B cell (primary cell): ENCODE results near the gene NKD2. TPM values are rescaled to one million over a fixed set of nuclear protein-coding genes. Genes with fewer than 3 reads are reported as not detected.

ENCODE experiments used
- ATAC-seq: fragments of 200-7000 bp; cut with Tn5 transposase; one replicate; pipeline ENCODE4 v1.10.0; 2021; ENCODE audit warnings: low read depth, mild to moderate bottlenecking, moderate number of reproducible peaks, moderate library complexity
- CTCF ChIA-PET: fragments of 350-600 bp; sonication (Branson Sonifier 250); formaldehyde crosslinking; loops from one replicate; lab custom pipeline; 2021; ENCODE audit warnings: antibody characterized with exemption, inconsistent platforms; lab: Charles Lee
- POLR2A ChIA-PET: fragments of 350-600 bp; sonication (Branson Sonifier 250); formaldehyde crosslinking; loops from one replicate; lab custom pipeline; 2021; ENCODE audit warnings: antibody characterized with exemption; lab: Charles Lee
- DNase-seq: peaks from one replicate; pipeline ENCODE4 v3.0.0; 2013
- H2AFZ ChIP-seq: 2 replicates; pipeline ENCODE4 v1.6.1; 2012; ENCODE audit warnings: mild to moderate bottlenecking, low read depth, low read length; ENCODE audit not compliant: insufficient read depth, poor library complexity, severe bottlenecking
- H3K27ac ChIP-seq, 2 donors: 1 replicate in 1 of 2; 2 replicates in 1 of 2; pipeline ENCODE4 v1.5.1; 2012 to 2013; ENCODE audit warnings: low read length in 2 of 2, mild to moderate bottlenecking in 2 of 2, moderate library complexity in 1 of 2
- H3K27me3 ChIP-seq, 4 experiments: fragments of 200-600 bp in 1 of 4; sonication (generic) in 1 of 4; replicated peaks in 1 of 4; 1 replicate in 2 of 4; 2 replicates in 2 of 4; pipeline versions ENCODE4 v1.6.1 to v1.7.0; 2013 to 2016; ENCODE audit warnings: low read length in 3 of 4, mild to moderate bottlenecking in 2 of 4, mixed read lengths in 1 of 4, moderate library complexity in 1 of 4; ENCODE audit not compliant: insufficient read depth in 4 of 4, control insufficient read depth in 3 of 4; ENCODE audit errors: control extremely low read depth in 1 of 4
- H3K36me3 ChIP-seq, 2 experiments: replicated peaks in 1 of 2; 1 replicate in 1 of 2; 2 replicates in 1 of 2; pipeline versions ENCODE4 v1.6.1 to v1.7.1; 2013; ENCODE audit warnings: low read length in 1 of 2; ENCODE audit not compliant: insufficient read depth in 2 of 2, control insufficient read depth in 1 of 2; ENCODE audit errors: control extremely low read depth in 1 of 2, extremely low read depth in 1 of 2
- H3K4me1 ChIP-seq, 2 donors: fragments of 200-600 bp in 1 of 2; sonication (generic) in 1 of 2; 1 replicate in 1 of 2; 2 replicates in 1 of 2; pipeline versions ENCODE4 v1.5.1 to v1.6.1; 2013 to 2017; ENCODE audit warnings: low read length in 2 of 2; ENCODE audit not compliant: control insufficient read depth in 2 of 2, insufficient read depth in 2 of 2
- H3K4me2 ChIP-seq: replicated peaks from 2 replicates; pipeline ENCODE3; 2012; ENCODE audit warnings: mild to moderate bottlenecking, low read depth, low read length; ENCODE audit not compliant: poor library complexity, severe bottlenecking
- H3K4me3 ChIP-seq, 5 experiments: fragments of 200-600 bp in 1 of 5; sonication (generic) in 1 of 5; 1 replicate in 3 of 5; 2 replicates in 2 of 5; pipeline versions ENCODE4 v1.5.1 to v1.7.0; 2011 to 2016; ENCODE audit warnings: low read length in 4 of 5, mild to moderate bottlenecking in 4 of 5, low read depth in 2 of 5, control low read depth in 1 of 5, moderate library complexity in 1 of 5; ENCODE audit not compliant: insufficient read depth in 1 of 5; ENCODE audit errors: control extremely low read depth in 1 of 5, extremely low read depth in 1 of 5
- H3K79me2 ChIP-seq: fragments of 200-600 bp; sonication (generic); one replicate; pipeline ENCODE4 v1.6.0; 2016; ENCODE audit warnings: low read length; ENCODE audit not compliant: control insufficient read depth, insufficient read depth
- H3K9ac ChIP-seq: fragments of 200-600 bp; sonication (generic); 2 replicates; pipeline ENCODE4 v1.6.1; 2017; ENCODE audit warnings: mild to moderate bottlenecking, low read length, moderate library complexity
- H3K9me3 ChIP-seq, 3 donors: one replicate each; pipeline versions ENCODE4 v1.6.1 to v1.7.1; 2013; ENCODE audit warnings: low read length in 2 of 3; ENCODE audit not compliant: control insufficient read depth in 2 of 3, insufficient read depth in 1 of 3; ENCODE audit errors: control extremely low read depth in 1 of 3
- H4K20me1 ChIP-seq: 2 replicates; pipeline ENCODE4 v1.6.0; 2012; ENCODE audit warnings: mild to moderate bottlenecking, low read length; ENCODE audit not compliant: insufficient read depth, control insufficient read depth, poor library complexity, severe bottlenecking
- H3K27ac Mint-ChIP-seq: one replicate; pipeline ENCODE4 v1.8.0; 2021; ENCODE audit warnings: mixed read lengths
- H3K27me3 Mint-ChIP-seq: one replicate; pipeline ENCODE4 v1.8.0; 2021; ENCODE audit warnings: mixed read lengths
- H3K4me1 Mint-ChIP-seq: one replicate; pipeline ENCODE4 v1.8.0; 2021; ENCODE audit warnings: mixed read lengths
- H3K4me3 Mint-ChIP-seq: one replicate; pipeline ENCODE4 v1.8.0; 2021; ENCODE audit warnings: mixed read lengths
- H3K9me3 Mint-ChIP-seq: one replicate; pipeline ENCODE4 v1.8.0; 2022; ENCODE audit warnings: mixed read lengths; ENCODE audit not compliant: insufficient read depth
- EZH2 ChIP-seq: IDR thresholded peaks from 2 replicates; pipeline ENCODE4 v1.6.1; 2012; ENCODE audit warnings: borderline replicate concordance, low read depth, mild to moderate bottlenecking, moderate library complexity, low read length; ENCODE audit not compliant: insufficient read depth, poor library complexity, severe bottlenecking
- WGBS: methylation state at CpG from one replicate; pipeline ENCODE4 v1.1.5; 2013; ENCODE audit warnings: missing lambda C conversion rate; ENCODE audit not compliant: insufficient coverage; 5-methylcytosine and 5-hydroxymethylcytosine counted together
- intact Hi-C: fragments of 100-400 bp; cut with micrococcal nuclease; formaldehyde crosslinking; loops from one replicate; pipeline ENCODE4 v1.10.0; 2022
- polyA plus RNA-seq: library from polyadenylated mRNA; depleted of rRNA; stranded (reverse); fragments of >200 nt; gene quantifications from 2 replicates; pipeline ENCODE4 v1.2.3, GENCODE V29; 2012
- total RNA-seq, 2 donors: library from RNA; stranded (reverse); fragments of 120-200 nt in 1 of 2; gene quantifications; 1 replicate in 1 of 2; 2 replicates in 1 of 2; pipeline versions ENCODE4 v1.2.3 to v1.2.4, GENCODE V29; 2013 to 2022
- TF ChIP-seq, protein P1 (sequence below): fragments of 200-600 bp; IDR thresholded peaks from one replicate; pipeline ENCODE4 v1.8.0; 2022; ENCODE audit warnings: antibody characterized with exemption, mild to moderate bottlenecking

NKD2 gene
- total and polyA plus RNA-seq, 2 donors (not counting 1 experiment from before 2014, with no cell fraction given) = 0.12 to 0.34 TPM

DNA sequence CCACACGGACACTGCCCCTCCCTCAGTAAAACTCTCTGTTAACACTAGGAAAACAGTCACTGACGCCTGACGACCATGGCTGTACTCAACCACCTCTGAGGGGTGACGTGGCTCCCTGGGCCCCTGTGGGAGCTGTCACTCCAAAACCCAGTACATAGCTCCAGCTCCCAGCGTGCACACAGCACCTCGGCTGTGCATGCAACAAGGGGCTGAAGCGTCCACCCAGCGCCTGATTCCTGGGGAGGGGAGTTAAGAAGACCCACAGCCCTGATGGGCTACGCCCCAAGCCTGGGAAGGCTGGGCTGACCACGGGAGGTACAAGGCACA lies 66.9 kb downstream of the NKD2 start:
- Mint-ChIP-seq H3K4me3 (no peak overlapping the region), H3K27me3 (no peaks in the 10 kb centered on the region), H3K9me3 (no peaks in the 10 kb centered on the region), H3K4me1 (no peaks in the 10 kb centered on the region), H3K27ac (no peak overlapping the region)
- intact Hi-C loops = no loop called here
- Histone ChIP-seq H3K9ac (no peak overlapping the region), H3K27ac (no peak overlapping the region), H3K4me2 (no peak overlapping the region), H2AFZ (no peak overlapping the region), H3K9me3 (no peaks in the 10 kb centered on the region), H3K27me3 (no peaks in the 10 kb centered on the region), H3K79me2 (no peaks in the 10 kb centered on the region), H3K4me3 (no peak overlapping the region), H4K20me1 (no peaks in the 10 kb centered on the region), H3K36me3 (peaks cover 0 to 3% of the 10 kb centered on the region in 2 experiments), H3K4me1 (no peaks in the 10 kb centered on the region)
- WGBS = 95% methylated on average over 10 of the region's 10 CpGs
- CTCF ChIA-PET = no interaction called here
- POLR2A ChIA-PET = no interaction called here
- no peak for DNase-seq
- ATAC-seq = no peak
- TF ChIP-seq, protein P1, sequence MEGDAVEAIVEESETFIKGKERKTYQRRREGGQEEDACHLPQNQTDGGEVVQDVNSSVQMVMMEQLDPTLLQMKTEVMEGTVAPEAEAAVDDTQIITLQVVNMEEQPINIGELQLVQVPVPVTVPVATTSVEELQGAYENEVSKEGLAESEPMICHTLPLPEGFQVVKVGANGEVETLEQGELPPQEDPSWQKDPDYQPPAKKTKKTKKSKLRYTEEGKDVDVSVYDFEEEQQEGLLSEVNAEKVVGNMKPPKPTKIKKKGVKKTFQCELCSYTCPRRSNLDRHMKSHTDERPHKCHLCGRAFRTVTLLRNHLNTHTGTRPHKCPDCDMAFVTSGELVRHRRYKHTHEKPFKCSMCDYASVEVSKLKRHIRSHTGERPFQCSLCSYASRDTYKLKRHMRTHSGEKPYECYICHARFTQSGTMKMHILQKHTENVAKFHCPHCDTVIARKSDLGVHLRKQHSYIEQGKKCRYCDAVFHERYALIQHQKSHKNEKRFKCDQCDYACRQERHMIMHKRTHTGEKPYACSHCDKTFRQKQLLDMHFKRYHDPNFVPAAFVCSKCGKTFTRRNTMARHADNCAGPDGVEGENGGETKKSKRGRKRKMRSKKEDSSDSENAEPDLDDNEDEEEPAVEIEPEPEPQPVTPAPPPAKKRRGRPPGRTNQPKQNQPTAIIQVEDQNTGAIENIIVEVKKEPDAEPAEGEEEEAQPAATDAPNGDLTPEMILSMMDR = no peak
- TF ChIP-seq EZH2 = no peak

DNA sequence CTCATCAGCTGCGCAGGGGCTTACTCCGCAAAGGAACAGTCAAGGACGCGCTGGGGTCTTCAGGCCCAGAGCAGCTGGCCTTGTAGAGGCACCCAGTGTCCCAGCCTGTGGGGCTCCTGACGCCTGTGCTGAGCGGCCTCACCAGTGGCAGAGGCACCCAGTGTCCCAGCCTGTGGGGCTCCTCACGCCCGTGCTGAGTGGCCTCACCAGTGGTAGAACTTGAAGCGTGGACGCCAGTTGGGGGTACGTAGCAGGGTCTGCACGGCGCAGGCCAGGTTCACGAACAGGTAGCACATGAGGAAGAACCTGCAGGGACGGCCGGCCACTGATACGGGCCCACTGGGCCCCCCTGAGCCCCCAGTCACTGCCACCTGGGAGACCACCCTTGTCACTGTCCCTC lies 67.3 kb downstream of the NKD2 start:
- H3K4me2 ChIP-seq = no peak overlapping the region
- POLR2A ChIA-PET = no interaction called here
- H3K27me3 Mint-ChIP-seq = no peaks in the 10 kb centered on the region
- H4K20me1 ChIP-seq = no peaks in the 10 kb centered on the region
- H3K79me2 ChIP-seq = no peaks in the 10 kb centered on the region
- ATAC-seq (no peak), DNase-seq (no peak)
- TF ChIP-seq, protein P1 = no peak
- TF ChIP-seq EZH2 = no peak
- 95% methylated on average over 16 of the region's 17 CpGs for WGBS
- H3K9me3 ChIP-seq = no peaks in the 10 kb centered on the region
- H3K27ac Mint-ChIP-seq = no peak overlapping the region
- H3K27me3 ChIP-seq = no peaks in the 10 kb centered on the region
- no peak overlapping the region for H3K9ac ChIP-seq
- intact Hi-C loops = no loop called here
- CTCF ChIA-PET = no interaction called here
- no peaks in the 10 kb centered on the region for H3K9me3 Mint-ChIP-seq
- H3K27ac ChIP-seq = no peak overlapping the region
- H3K4me1 ChIP-seq = no peaks in the 10 kb centered on the region
- no peaks in the 10 kb centered on the region for H3K4me1 Mint-ChIP-seq
- H3K4me3 Mint-ChIP-seq = no peak overlapping the region
- H3K36me3 ChIP-seq = peaks cover 0 to 3% of the 10 kb centered on the region in 2 experiments
- no peak overlapping the region for H3K4me3 ChIP-seq
- no peak overlapping the region for H2AFZ ChIP-seq
